OCI-LY1 (cell line): ENCODE data around the gene PTPRQ.

ENCODE experiments used
- H2AFZ ChIP-seq: fragments of 200-600 bp; sonication (generic), shearing (Covaris generic); 2 replicates; pipeline ENCODE4 v1.6.0; 2014; ENCODE audit warnings: antibody characterized with exemption, mild to moderate bottlenecking, low read length
- H3F3A ChIP-seq: fragments of 200-600 bp; sonication (generic), shearing (Covaris generic); 2 replicates; pipeline ENCODE4 v1.6.0; 2014; ENCODE audit warnings: mild to moderate bottlenecking, antibody characterized with exemption, low read length, moderate library complexity; ENCODE audit not compliant: insufficient read depth
- H3K27ac ChIP-seq: fragments of 200-600 bp; sonication (generic); 2 replicates; pipeline ENCODE4 v1.5.1; 2014; ENCODE audit warnings: low read length, mixed run types, mild to moderate bottlenecking, low read depth; ENCODE audit not compliant: poor library complexity, severe bottlenecking
- H3K27me3 ChIP-seq: fragments of 200-600 bp; sonication (generic); 2 replicates; pipeline ENCODE4 v1.6.0; 2014; ENCODE audit warnings: antibody characterized with exemption, mild to moderate bottlenecking, low read length, moderate library complexity; ENCODE audit not compliant: insufficient read depth
- H3K36me3 ChIP-seq: fragments of 200-600 bp; sonication (generic); 2 replicates; pipeline ENCODE4 v1.6.1; 2014; ENCODE audit warnings: mild to moderate bottlenecking, antibody characterized with exemption, low read length, moderate library complexity, mixed read lengths; ENCODE audit not compliant: insufficient read depth
- H3K4me1 ChIP-seq: fragments of 200-600 bp; sonication (generic); 2 replicates; pipeline ENCODE4 v1.5.1; 2014; ENCODE audit warnings: mild to moderate bottlenecking, low read length, moderate library complexity; ENCODE audit not compliant: insufficient read depth, severe bottlenecking
- H3K4me2 ChIP-seq: fragments of 200-600 bp; sonication (generic), shearing (Covaris generic); 2 replicates; pipeline ENCODE4 v1.6.1; 2014; ENCODE audit warnings: low read length
- H3K4me3 ChIP-seq: fragments of 200-600 bp; sonication (generic); 2 replicates; pipeline ENCODE4 v1.5.1; 2014; ENCODE audit warnings: low read length, low read depth, mild to moderate bottlenecking, mixed read lengths; ENCODE audit not compliant: poor library complexity, severe bottlenecking
- H3K79me2 ChIP-seq: fragments of 200-600 bp; shearing (Covaris generic); 2 replicates; pipeline ENCODE4 v1.6.1; 2016; ENCODE audit warnings: mixed run types, low read length, mixed read lengths; ENCODE audit not compliant: insufficient read depth
- H3K9ac ChIP-seq: fragments of 200-600 bp; sonication (generic), shearing (Covaris generic); 2 replicates; pipeline ENCODE4 v1.6.1; 2014; ENCODE audit warnings: mild to moderate bottlenecking, low read length, mixed read lengths
- H3K9me2 ChIP-seq: fragments of 200-600 bp; sonication (generic), shearing (Covaris generic); 2 replicates; pipeline ENCODE4 v1.6.1; 2014; ENCODE audit warnings: low read depth, mild to moderate bottlenecking, low read length, mixed read lengths
- H3K9me3 ChIP-seq: fragments of 200-600 bp; shearing (Covaris generic); 2 replicates; pipeline ENCODE4 v1.6.1; 2014; ENCODE audit warnings: low read length, mixed read lengths
- H4K20me1 ChIP-seq: fragments of 200-600 bp; sonication (generic), shearing (Covaris generic); 2 replicates; pipeline ENCODE4 v1.6.0; 2016; ENCODE audit warnings: mild to moderate bottlenecking, low read length; ENCODE audit not compliant: insufficient read depth
- CTCF ChIP-seq: fragments of 200-600 bp; sonication (generic), shearing (Covaris generic); IDR thresholded peaks from 2 replicates; pipeline ENCODE4 v1.5.1; 2017; ENCODE audit warnings: mild to moderate bottlenecking, antibody characterized with exemption, low read length, moderate library complexity, mixed read lengths
- EZH2 ChIP-seq: fragments of 200-600 bp; sonication (generic), shearing (Covaris generic); IDR thresholded peaks from 2 replicates; pipeline ENCODE4 v1.8.0; 2017; ENCODE audit warnings: borderline replicate concordance, mixed run types, mild to moderate bottlenecking, antibody characterized with exemption, low read length, moderate library complexity, mixed read lengths

PTPRQ gene

GRCh38 chr12:80539029-80539428 is 95.0 kb downstream of the PTPRQ start:
- Histone ChIP-seq H3K4me1 (no peaks in the 10 kb centered on the region), H3K9me2 (no peaks in the 10 kb centered on the region), H3K79me2 (no peaks in the 10 kb centered on the region), H3K4me2 (no peak overlapping the region), H3K27me3 (no peaks in the 10 kb centered on the region), H3K4me3 (no peak overlapping the region), H2AFZ (no peak overlapping the region), H3K9me3 (no peaks in the 10 kb centered on the region), H3F3A (no peaks in the 10 kb centered on the region), H3K9ac (no peak overlapping the region), H3K36me3 (no peaks in the 10 kb centered on the region), H4K20me1 (no peaks in the 10 kb centered on the region), H3K27ac (no peak overlapping the region)
- TF ChIP-seq CTCF (no peak), EZH2 (no peak)

DNA sequence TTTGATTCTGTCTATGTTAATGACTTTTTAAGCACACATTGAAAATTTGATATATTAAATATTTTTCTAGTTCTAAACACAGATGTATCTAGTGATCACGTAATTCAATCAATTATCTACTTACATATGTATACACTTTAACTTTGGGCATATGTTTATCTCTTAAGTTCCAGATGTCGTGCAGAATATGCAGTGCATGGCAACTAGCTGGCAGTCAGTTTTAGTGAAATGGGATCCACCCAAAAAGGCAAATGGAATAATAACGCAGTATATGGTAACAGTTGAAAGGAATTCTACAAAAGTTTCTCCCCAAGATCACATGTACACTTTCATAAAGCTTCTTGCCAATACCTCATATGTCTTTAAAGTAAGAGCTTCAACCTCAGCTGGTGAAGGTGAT is 105.3 kb downstream of the PTPRQ start:
- no peak for TF ChIP-seq EZH2
- no peak for TF ChIP-seq CTCF
- no peaks in the 10 kb centered on the region for H3K9me2 ChIP-seq
- H4K20me1 ChIP-seq, result no peaks in the 10 kb centered on the region
- no peak overlapping the region for H3K9ac ChIP-seq
- H3K4me2 ChIP-seq, result no peak overlapping the region
- H3K9me3 ChIP-seq, result no peaks in the 10 kb centered on the region
- no peak overlapping the region for H3K27ac ChIP-seq
- no peaks in the 10 kb centered on the region for H3F3A ChIP-seq
- H3K27me3 ChIP-seq, result no peaks in the 10 kb centered on the region
- H3K4me3 ChIP-seq, result no peak overlapping the region
- H3K79me2 ChIP-seq, result no peaks in the 10 kb centered on the region
- H2AFZ ChIP-seq, result no peak overlapping the region
- H3K4me1 ChIP-seq, result no peaks in the 10 kb centered on the region
- no peaks in the 10 kb centered on the region for H3K36me3 ChIP-seq

- H3K27ac ChIP-seq, result no peak overlapping the region
- no peak overlapping the region for H3K4me2 ChIP-seq
- no peak overlapping the region for H2AFZ ChIP-seq
- TF ChIP-seq CTCF, result no peak
- TF ChIP-seq EZH2, result no peak
- H3K27me3 ChIP-seq, result no peaks in the 10 kb centered on the region
- H3K9ac ChIP-seq, result no peak overlapping the region
- H3K4me3 ChIP-seq, result no peak overlapping the region
- no peaks in the 10 kb centered on the region for H3F3A ChIP-seq
- H3K79me2 ChIP-seq, result no peaks in the 10 kb centered on the region
- no peaks in the 10 kb centered on the region for H3K9me3 ChIP-seq
- H4K20me1 ChIP-seq, result no peaks in the 10 kb centered on the region
- H3K9me2 ChIP-seq, result no peaks in the 10 kb centered on the region
- H3K36me3 ChIP-seq, result no peaks in the 10 kb centered on the region
- H3K4me1 ChIP-seq, result no peaks in the 10 kb centered on the region
Measured at GRCh38 chr12:80551897-80552296, 107.9 kb downstream of the PTPRQ start.
